ENCODE measurements around the gene SYNDIG1.

SYNDIG1 gene

DNA sequence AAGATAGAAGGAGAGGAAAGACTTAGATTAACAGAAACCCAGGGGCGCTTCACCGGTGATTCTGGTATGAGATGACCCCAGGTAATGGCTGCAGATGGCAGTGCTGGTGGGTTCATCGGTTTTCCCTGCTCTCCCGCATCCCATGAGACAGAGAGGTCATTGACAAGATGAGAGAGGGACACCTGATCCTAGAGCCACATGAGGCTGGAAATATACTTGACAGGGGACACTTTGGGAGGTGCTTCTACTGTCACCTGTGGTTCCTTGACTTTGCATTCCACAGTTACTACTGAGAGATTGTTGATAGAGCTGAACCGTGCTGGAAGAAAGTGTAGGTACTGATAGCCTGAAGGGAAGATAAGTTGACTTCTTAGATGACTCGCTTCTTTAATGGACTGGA, 74.3 kb downstream of the SYNDIG1 start:
- no peak for DNase-seq (ENCODE audit: extremely low read depth, low read depth)
- TF ChIP-seq, protein P1, sequence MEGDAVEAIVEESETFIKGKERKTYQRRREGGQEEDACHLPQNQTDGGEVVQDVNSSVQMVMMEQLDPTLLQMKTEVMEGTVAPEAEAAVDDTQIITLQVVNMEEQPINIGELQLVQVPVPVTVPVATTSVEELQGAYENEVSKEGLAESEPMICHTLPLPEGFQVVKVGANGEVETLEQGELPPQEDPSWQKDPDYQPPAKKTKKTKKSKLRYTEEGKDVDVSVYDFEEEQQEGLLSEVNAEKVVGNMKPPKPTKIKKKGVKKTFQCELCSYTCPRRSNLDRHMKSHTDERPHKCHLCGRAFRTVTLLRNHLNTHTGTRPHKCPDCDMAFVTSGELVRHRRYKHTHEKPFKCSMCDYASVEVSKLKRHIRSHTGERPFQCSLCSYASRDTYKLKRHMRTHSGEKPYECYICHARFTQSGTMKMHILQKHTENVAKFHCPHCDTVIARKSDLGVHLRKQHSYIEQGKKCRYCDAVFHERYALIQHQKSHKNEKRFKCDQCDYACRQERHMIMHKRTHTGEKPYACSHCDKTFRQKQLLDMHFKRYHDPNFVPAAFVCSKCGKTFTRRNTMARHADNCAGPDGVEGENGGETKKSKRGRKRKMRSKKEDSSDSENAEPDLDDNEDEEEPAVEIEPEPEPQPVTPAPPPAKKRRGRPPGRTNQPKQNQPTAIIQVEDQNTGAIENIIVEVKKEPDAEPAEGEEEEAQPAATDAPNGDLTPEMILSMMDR (IDR thresholded peaks at IDR 0.05; ENCODE audit: low read depth, low read length): no peak

DNA sequence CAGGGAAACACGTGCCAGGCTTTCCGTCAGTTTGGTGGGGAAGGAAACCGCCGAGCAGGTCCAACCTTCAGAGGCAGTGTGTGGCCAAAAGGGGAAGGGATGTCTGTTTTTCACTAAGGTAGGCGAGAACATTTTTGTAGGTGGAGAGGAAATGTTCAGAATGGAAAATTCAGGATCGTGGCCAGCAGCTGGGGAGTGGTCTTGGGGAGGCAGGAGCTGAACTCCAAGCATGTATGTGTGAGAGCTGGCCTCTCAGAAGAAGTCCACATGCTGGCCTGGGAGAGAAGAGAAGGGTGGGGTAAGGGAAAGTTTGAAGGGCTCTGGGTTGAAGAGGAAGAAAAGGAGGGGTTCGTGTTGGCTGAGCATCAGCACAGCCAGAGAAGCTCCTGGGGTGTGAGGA, 74.9 kb downstream of the SYNDIG1 start:
- TF ChIP-seq, protein P1 (IDR thresholded peaks at IDR 0.05; ENCODE audit: low read depth, low read length): no peak
- no peak for DNase-seq (ENCODE audit: extremely low read depth, low read depth)

GRCh38 chr20:24545168-24545567, 75.7 kb downstream of the SYNDIG1 start:
- no peak for DNase-seq (ENCODE audit: extremely low read depth, low read depth)

DNA sequence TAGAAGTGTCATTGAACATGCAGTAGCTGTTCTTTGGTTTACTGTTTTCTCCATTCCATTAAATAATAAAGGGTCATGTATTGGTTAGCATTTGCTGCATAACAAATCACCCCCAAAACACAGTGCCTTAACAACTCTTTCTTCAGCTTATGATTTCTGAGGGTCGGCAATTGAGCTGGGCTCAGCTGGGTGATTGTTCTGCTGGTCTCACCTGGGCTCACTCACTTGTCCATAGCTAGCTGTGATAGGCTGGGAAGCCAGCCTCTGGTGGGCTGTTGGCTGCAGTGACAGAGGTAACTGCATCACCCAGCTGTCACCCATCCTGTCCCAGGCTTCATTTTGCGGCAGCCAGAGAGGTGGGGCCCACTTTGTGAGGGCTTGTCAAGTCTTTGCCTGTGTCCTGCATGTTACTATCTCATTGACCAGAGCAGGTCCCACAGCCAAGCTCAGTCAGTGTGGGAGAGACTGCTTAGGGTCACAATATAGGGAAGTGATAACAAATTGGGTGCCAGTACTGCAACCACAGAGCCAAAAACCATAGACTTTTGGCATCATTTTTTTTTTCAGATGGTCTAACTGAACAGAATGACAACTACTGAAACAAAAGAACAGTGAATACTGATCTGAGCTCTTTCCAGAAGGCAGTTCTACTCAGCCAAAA, 76.9 kb downstream of the SYNDIG1 start:
- no peak for DNase-seq (ENCODE audit: extremely low read depth, low read depth)
- TF ChIP-seq, protein P1 (IDR thresholded peaks at IDR 0.05; ENCODE audit: low read depth, low read length): no peak

More at GRCh38 chr20:24545168-24545567, 75.7 kb downstream of the SYNDIG1 start:
- TF ChIP-seq, protein P1 (IDR thresholded peaks at IDR 0.05; ENCODE audit: low read depth, low read length): no peak

- DNase-seq (ENCODE audit: extremely low read depth, low read depth): no peak
- TF ChIP-seq, protein P1 (IDR thresholded peaks at IDR 0.05; ENCODE audit: low read depth, low read length): no peak
These were observed 78.5 kb downstream of the SYNDIG1 start for GRCh38 chr20:24547967-24548366.

DNA sequence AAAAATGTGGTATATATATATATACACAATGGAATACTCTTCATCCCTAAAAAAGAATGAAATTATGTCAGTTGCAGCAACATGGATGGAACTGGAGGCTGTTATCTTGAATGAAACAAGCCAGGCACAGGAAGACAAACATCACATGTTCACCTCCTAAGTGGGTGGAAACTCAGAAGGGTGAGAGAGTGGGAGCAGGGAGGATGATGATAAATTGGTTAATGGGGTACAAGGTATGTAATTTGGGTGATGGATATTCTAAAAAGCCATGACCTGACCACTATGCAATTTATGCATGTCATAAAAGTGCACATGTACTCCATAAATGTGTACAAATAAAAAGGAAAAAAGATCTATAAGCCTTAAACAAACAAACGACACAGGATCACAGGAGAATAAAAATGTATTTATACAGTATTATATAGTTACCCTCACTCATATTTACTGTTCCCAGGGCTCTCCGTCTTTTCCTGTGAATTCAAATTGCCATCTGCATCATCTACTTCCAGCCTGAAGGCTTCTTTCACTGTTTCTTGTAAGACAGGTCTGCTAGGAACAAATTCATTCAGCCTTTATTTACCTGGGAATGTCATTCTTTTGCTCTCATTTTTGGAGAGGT, 89.8 kb downstream of the SYNDIG1 start:
- TF ChIP-seq, protein P1 (IDR thresholded peaks at IDR 0.05; ENCODE audit: low read depth, low read length): no peak

More for the DNA sequence above, 89.8 kb downstream of the SYNDIG1 start:
- no peak for DNase-seq (ENCODE audit: extremely low read depth, low read depth)
